Activated T-helper 1 cell treated with Interleukin-2 at 50 U/mL for 16 hours (primary cell): ENCODE data around the gene DLX1.
"Not testable (repeated sequence)": the region's sequence is repeated elsewhere in the genome, so short reads cannot be mapped to it uniquely, and the experiment has no call there.

ENCODE experiments used
- DNase-seq: peaks from one replicate; pipeline ENCODE4 v3.0.0-alpha.2; 2020; ENCODE audit warnings: low read depth

The DLX1 gene

GRCh38 chr2:172085460-172086159, at the start of gene DLX1:
TSS of gene DLX1 (plus strand) at chr2:172085507. CDS start at chr2:172085678, 171 bp downstream.
- no peak for DNase-seq

DNA sequence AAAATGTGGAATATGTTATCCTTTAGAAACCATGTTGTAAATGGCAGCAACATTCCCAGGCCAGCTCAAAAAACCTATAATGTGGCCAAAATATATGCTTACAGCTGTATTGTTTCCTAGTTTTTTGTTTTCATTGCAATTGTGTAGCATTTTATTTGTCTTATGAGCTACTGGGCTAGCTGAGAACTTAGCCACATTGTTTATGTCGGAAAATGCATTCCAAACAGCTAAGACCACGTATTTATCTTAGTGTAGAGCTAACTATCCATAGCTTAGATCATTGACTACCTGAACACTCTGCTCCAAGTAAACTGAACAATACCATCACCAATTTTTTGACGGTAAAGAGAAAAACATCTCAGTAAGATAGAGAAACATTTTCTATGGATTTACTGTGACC, 47.2 kb upstream of the DLX1 start:
- DNase-seq: no peak

GRCh38 chr2:172038604-172039003, 46.7 kb upstream of the DLX1 start:
- DNase-seq: no peak

DNA sequence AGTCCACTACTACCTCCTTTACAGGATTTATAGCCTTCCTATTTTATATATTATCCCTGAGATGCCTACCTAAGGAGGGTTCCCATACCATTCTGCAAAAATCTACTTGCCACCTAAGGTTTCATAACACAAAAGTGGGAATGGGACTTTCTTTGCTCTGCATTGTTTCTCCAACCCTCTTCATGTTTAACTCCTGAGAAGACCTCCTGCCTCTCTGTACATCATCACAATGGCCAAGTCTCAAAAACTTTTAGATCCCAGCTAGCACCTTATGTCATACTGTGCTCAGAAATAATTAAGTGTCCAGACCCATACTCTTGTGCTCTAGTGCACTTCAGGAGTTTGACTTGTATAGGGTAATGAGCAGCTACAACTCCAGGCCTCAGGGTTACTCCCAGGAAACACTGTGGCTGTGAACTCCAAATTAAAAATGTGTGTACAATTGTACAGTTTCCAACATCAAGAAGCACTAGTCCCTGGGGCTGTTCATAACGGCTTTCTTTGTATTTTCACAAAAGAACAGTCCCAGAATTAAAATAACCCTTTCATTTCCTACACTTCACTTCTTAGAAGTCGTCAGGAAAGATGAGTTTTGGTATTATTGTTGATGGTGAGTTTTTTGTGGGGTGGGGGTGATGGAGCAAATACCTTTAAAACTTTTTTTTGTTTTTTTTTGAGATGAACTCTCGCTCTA, 46.1 kb upstream of the DLX1 start:
- DNase-seq: no peak

- no peak for DNase-seq
These were observed 45.0 kb upstream of the DLX1 start for GRCh38 chr2:172040311-172040710.

DNA sequence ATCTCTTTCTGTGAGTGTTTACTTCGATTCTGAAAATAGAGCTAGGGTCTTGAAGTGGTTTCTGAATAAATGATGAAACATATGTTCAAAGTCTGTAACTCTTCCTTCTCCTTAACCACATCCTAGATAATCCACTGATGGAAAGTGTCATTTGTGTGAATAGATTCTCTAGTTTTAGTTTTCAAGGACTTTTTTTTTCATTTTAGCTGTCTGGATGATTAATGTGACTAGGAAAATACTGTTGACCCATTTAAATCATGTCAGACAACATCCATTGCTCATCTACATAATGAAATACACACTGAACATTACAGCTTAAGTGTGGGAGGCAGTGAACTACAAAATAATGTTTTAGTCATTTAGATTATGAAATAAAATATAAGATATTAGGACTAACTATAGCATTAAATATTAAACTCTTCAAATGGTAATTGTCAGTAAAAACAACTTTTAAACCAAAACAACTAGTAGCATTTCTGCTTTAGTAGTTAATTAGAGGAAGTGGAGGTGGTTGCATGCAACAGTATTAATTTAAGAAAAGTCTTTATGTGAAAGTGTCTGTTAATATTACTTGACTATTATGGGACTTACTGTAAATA, 39.1 kb upstream of the DLX1 start:
- DNase-seq: no peak

- no peak for DNase-seq
These were observed 38.3 kb upstream of the DLX1 start for GRCh38 chr2:172046866-172047565.

DNA sequence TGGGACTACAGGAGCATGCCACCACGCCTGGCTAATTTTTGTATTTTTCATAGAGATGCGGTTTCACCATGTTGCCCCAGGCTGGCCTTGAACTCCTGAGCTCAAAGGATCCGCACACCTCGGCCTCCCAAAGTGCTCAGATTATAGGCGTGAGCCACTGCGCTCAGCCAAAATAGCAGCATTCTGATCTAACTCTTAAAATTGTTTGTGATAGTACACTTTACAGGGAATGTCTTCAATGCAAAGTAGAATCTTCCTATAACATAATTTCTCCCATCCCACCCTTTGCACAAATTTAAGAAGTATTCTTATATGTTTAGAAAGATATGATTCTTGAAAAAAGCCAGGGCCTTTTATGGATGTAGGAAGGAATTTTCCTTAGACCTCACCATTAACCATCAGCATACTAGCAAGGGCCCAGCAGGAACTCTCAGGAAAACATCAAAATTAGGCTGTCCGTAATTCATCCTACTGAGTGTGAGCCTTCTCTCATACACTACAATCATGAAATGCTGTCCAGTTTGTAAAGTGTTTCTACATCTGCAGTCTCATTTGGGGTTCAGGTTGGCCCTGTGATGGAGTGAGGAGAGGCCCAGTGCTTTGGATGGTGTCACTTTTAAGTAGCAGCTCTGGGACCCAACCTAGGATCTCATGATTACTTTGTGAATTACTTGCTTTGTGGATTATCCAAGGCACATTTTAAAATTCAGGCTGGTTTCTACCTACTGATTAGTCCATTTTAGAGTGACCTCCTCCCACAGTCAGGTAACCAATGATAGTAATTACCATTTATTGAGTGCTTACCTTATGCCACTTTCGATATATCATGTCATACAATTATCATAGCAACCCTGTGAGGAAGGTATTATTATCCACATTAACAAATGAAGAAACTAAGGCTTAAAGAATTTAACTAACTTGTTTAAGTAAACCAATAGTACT, 37.5 kb upstream of the DLX1 start:
- DNase-seq: no peak

GRCh38 chr2:172048508-172049503, 36.5 kb upstream of the DLX1 start:
- DNase-seq: no peak

- DNase-seq: no peak
These were observed 35.7 kb upstream of the DLX1 start for GRCh38 chr2:172049567-172050120.

- no peak for DNase-seq
These were observed 34.7 kb upstream of the DLX1 start for GRCh38 chr2:172050479-172051125.

- DNase-seq: no peak
These were observed 33.0 kb upstream of the DLX1 start for GRCh38 chr2:172052000-172052983.

DNA sequence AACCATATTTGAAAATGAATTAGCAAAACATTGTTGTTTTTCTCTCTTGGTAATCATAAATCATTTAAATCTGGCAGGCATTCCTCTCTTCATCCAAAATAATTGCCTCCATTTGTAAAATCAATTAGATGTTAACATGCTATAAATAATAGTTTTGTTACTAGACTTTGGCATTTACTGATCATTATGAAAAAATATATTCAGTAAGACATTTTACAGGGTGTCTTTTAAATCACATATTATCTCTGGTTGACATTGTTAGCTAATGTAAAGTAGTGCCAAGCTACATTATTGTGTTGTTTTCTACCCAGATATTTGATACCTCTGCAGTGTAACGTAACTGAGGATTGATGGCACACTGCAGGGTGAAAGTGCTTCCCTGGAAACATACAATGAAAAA, 31.8 kb upstream of the DLX1 start:
- no peak for DNase-seq

GRCh38 chr2:172056293-172056692, 29.0 kb upstream of the DLX1 start:
- no peak for DNase-seq

- no peak for DNase-seq
These were observed 26.6 kb upstream of the DLX1 start for GRCh38 chr2:172058660-172059059.

- DNase-seq: not testable (repeated sequence)
These were observed 25.2 kb upstream of the DLX1 start for GRCh38 chr2:172060118-172060517.

DNA sequence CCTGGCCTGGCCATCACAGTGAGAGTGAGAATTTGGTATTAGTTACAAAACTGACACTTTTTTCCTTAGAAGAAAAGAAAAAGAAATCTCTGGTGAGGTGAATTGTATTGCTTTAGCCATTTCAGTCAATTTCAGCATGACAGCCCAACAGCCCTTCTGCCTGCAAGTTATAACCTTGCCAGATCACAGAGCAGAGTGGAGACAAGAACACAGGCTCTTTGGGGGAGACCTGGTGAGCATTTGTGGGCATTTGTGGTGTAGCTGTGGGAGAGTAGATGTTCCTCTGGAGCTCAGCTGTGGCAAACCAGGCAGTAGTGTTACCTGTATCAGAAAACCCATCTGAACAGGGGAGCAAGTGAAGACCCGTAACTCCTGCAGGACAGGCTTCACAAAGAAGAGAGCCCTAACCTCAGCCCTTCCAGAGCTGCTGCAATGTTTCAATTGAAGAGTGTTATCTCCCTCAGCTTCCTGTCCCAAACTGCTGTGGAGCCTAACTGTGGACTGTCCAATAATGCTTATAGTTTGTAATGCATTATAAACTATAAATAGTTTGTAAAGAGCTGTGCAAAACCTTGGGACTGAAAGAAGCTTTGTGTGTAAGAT, 22.8 kb upstream of the DLX1 start:
- DNase-seq: no peak

- no peak for DNase-seq
These were observed 21.9 kb upstream of the DLX1 start for GRCh38 chr2:172063446-172063845.
